HepG2 (cell line): ENCODE data around the gene SLC22A23. TPM values are rescaled to one million over a fixed set of nuclear protein-coding genes. Genes with fewer than 3 reads are reported as not detected.

Source experiments
- ATAC-seq: fragments of 200-7000 bp; cut with Tn5 transposase; 3 replicates; pipeline ENCODE4 v1.9.1; 2020; ENCODE audit warnings: mild to moderate bottlenecking, moderate library complexity
- BruUV-seq: library from RNA; stranded (reverse); fragments of 400-500 nt; replicated peaks from 2 replicates; lab custom pipeline; 2021; lab: Mats Ljungman, UMichigan
- CTCF ChIA-PET: fragments of 300-600 bp; formaldehyde crosslinking; extraction: SDS; loops from one replicate; lab custom pipeline; 2021; ENCODE audit warnings: low total read pairs, inconsistent platforms, low intra/inter-chr PET ratio; lab: Yijun Ruan, JAX
- POLR2A ChIA-PET: fragments of 350-600 bp; sonication (Branson Sonifier 250); formaldehyde crosslinking; loops from one replicate; lab custom pipeline; 2020; ENCODE audit warnings: antibody characterized with exemption, inconsistent platforms; lab: Yijun Ruan, JAX
- DNase-seq: peaks from one replicate; pipeline ENCODE4 v3.0.0-alpha.2; 2015; ENCODE audit warnings: low spot score
- FAIRE-seq: peaks from 3 replicates; lab custom pipeline; 2011; peaks lifted over from hg19 to GRCh38; lab: Jason Lieb, UNC
- H2AFZ ChIP-seq: one replicate; pipeline ENCODE4 v1.6.1; 2011; ENCODE audit warnings: low read length, inconsistent platforms
- H3K27ac ChIP-seq: fragments of 300-600 bp; 3 replicates; pipeline ENCODE4 v1.8.0; 2011; ENCODE audit warnings: mixed run types, mild to moderate bottlenecking, mixed read lengths, low read length, inconsistent platforms; ENCODE audit not compliant: insufficient read depth; ENCODE audit errors: extremely low read length
- H3K27me3 ChIP-seq, 2 experiments: fragments of 200-600 bp in 1 of 2; 2 replicates in 1 of 2; 3 replicates in 1 of 2; pipeline versions ENCODE4 v1.6.0 to v1.8.0; 2011; ENCODE audit warnings: low read length in 2 of 2, mild to moderate bottlenecking in 2 of 2, moderate library complexity in 2 of 2, inconsistent platforms in 1 of 2; ENCODE audit not compliant: insufficient read depth in 2 of 2, control insufficient read depth in 1 of 2
- H3K36me3 ChIP-seq, 2 experiments: fragments of 200-600 bp in 1 of 2; replicated peaks in 1 of 2; 2 replicates in 1 of 2; 3 replicates in 1 of 2; pipeline versions ENCODE4 v1.5.1 to v1.8.0; 2011; ENCODE audit warnings: low read length in 2 of 2, inconsistent platforms in 1 of 2; ENCODE audit not compliant: insufficient read depth in 2 of 2, control insufficient read depth in 1 of 2
- H3K4me1 ChIP-seq: 2 replicates; pipeline ENCODE4 v1.5.1; 2012; ENCODE audit warnings: low read length, inconsistent platforms; ENCODE audit not compliant: insufficient read depth
- H3K4me2 ChIP-seq: 2 replicates; pipeline ENCODE4 v1.6.0; 2011; ENCODE audit warnings: low read depth, low read length, inconsistent platforms
- H3K4me3 ChIP-seq, 3 experiments: fragments of 200-600 bp in 1 of 3; sonication (generic), shearing (Covaris generic) in 1 of 3; replicated peaks in 1 of 3; 2 replicates each; pipeline ENCODE4 v1.5.1; 2011 to 2016; ENCODE audit warnings: low read length in 3 of 3, inconsistent platforms in 2 of 3, low read depth in 2 of 3, mild to moderate bottlenecking in 2 of 3, control low read depth in 1 of 3, mixed read lengths in 1 of 3; ENCODE audit not compliant: insufficient read depth in 1 of 3
- H3K79me2 ChIP-seq: one replicate; pipeline ENCODE4 v1.6.1; 2011; ENCODE audit warnings: low read length, inconsistent platforms; ENCODE audit not compliant: insufficient read depth
- H3K9ac ChIP-seq: 2 replicates; pipeline ENCODE4 v1.6.0; 2011; ENCODE audit warnings: mild to moderate bottlenecking, low read depth, low read length, inconsistent platforms; ENCODE audit not compliant: insufficient read depth
- H3K9me3 ChIP-seq: 2 replicates; pipeline ENCODE4 v1.5.1; 2012; ENCODE audit warnings: mild to moderate bottlenecking, low read length
- H4K20me1 ChIP-seq: 2 replicates; pipeline ENCODE4 v1.6.0; 2011; ENCODE audit warnings: inconsistent platforms, mild to moderate bottlenecking, low read length, moderate library complexity; ENCODE audit not compliant: insufficient read depth
- DNMT3B ChIP-seq: conservative IDR thresholded peaks from 2 replicates; pipeline ENCODE4 v1.6.1; 2016; ENCODE audit warnings: missing biosample characterization, control low read depth
- ISX ChIP-seq: sonication (generic); formaldehyde crosslinking; conservative IDR thresholded peaks from 2 replicates; pipeline ENCODE4 v1.5.0; 2020; ENCODE audit warnings: missing genetic modification reagents
- LCORL ChIP-seq, 2 experiments: fragments of 450-650 bp in 1 of 2; sonication (generic) in 1 of 2; formaldehyde crosslinking in 1 of 2; IDR thresholded peaks; 2 replicates each; pipeline versions ENCODE4 v1.5.0 to v1.6.1; 2017 to 2020; ENCODE audit warnings: antibody characterized with exemption in 1 of 2, missing genetic modification reagents in 1 of 2
- MZF1 ChIP-seq: sonication (generic); formaldehyde crosslinking; IDR thresholded peaks from 2 replicates; pipeline ENCODE4 v1.8.1; 2023; ENCODE audit warnings: mild to moderate bottlenecking, missing genetic modification reagents, borderline replicate concordance
- NFYC ChIP-seq: IDR thresholded peaks from 2 replicates; pipeline ENCODE4 v1.6.1; 2016; ENCODE audit warnings: missing genetic modification reagents, missing compliant biosample characterization
- PAWR ChIP-seq: sonication (generic); formaldehyde crosslinking; IDR thresholded peaks from 2 replicates; pipeline ENCODE4 v1.4.0; 2020; ENCODE audit warnings: missing genetic modification reagents, mild to moderate bottlenecking, borderline replicate concordance
- POLR2AphosphoS2 ChIP-seq: IDR thresholded peaks from 2 replicates; pipeline ENCODE4 v1.6.1; 2011; ENCODE audit warnings: low read depth, low read length, improper control_type of control experiment
- SMYD3 ChIP-seq: sonication (generic); formaldehyde crosslinking; IDR thresholded peaks from 2 replicates; pipeline ENCODE4 v1.8.1; 2023; ENCODE audit warnings: mild to moderate bottlenecking, missing genetic modification reagents
- TEAD2 ChIP-seq: sonication (generic); formaldehyde crosslinking; IDR thresholded peaks from 2 replicates; pipeline ENCODE4 v1.9.0; 2021; ENCODE audit warnings: missing genetic modification reagents
- U2AF1 ChIP-seq: fragments of 200-400 bp; formaldehyde crosslinking; optimal IDR thresholded peaks from 2 replicates; pipeline ENCODE3; 2017; ENCODE audit warnings: mild to moderate bottlenecking, low read depth, low read length
- ZFP41 ChIP-seq: sonication (generic); formaldehyde crosslinking; IDR thresholded peaks from 2 replicates; pipeline ENCODE4 v1.4.0; 2020; ENCODE audit warnings: mild to moderate bottlenecking, missing genetic modification reagents, borderline replicate concordance
- ZNF614 ChIP-seq: IDR thresholded peaks from 2 replicates; pipeline ENCODE4 v1.6.1; 2018; ENCODE audit warnings: missing biosample characterization, missing genetic modification reagents, inconsistent platforms, borderline replicate concordance
- ZNF780A ChIP-seq: sonication (generic); formaldehyde crosslinking; IDR thresholded peaks from 2 replicates; pipeline ENCODE4 v1.8.0; 2022; ENCODE audit warnings: mild to moderate bottlenecking, missing genetic modification reagents, moderate library complexity
- WGBS: methylation state at CpG from one replicate; pipeline ENCODE4 v1.1.6; 2017; ENCODE audit warnings: low lambda C conversion rate; 5-methylcytosine and 5-hydroxymethylcytosine counted together
- in situ Hi-C: cut with HindIII; loops from 2 replicates; pipeline ENCODE4 v1.10.0; 2017; ENCODE audit warnings: low pct_unique_long_range_greater_than_20kb; ENCODE audit not compliant: extremely low pct_ligation_motif_present
- intact Hi-C: fragments of 100-400 bp; cut with micrococcal nuclease; formaldehyde crosslinking; loops from one replicate; pipeline ENCODE4 v1.10.0; 2022; ENCODE audit not compliant: unreplicated experiment
- polyA plus RNA-seq, 8 experiments: library from polyadenylated mRNA; depleted of rRNA in 3 of 8; stranded (reverse) in 7 of 8; unstranded in 1 of 8; fragments of >200 nt; fragmentation: Illumina TruSeq in 4 of 8; extraction: Trizol in 4 of 8; gene quantifications; 2 replicates each; pipeline versions ENCODE4 v1.2.1 to v1.2.3, GENCODE V29; 2011 to 2016; ENCODE audit warnings: low read depth in 4 of 8, missing spikeins in 1 of 8, mixed read lengths in 1 of 8; ENCODE audit not compliant: insufficient read depth in 1 of 8
- total RNA-seq, 5 experiments: library from RNA; depleted of rRNA; stranded (reverse); fragments of >200 nt; fragmentation: Illumina TruSeq; extraction: Trizol; gene quantifications; 2 replicates each; pipeline ENCODE4 v1.2.3, GENCODE V29; 2016; ENCODE audit warnings: low read depth in 1 of 5
- TF ChIP-seq, protein P1 (sequence below): sonication (generic); formaldehyde crosslinking; conservative IDR thresholded peaks from 2 replicates; pipeline ENCODE4 v1.8.0; 2022; ENCODE audit warnings: mild to moderate bottlenecking, moderate library complexity, missing genetic modification reagents
- TF ChIP-seq, protein P2 (sequence below): sonication (generic); formaldehyde crosslinking; IDR thresholded peaks from 2 replicates; pipeline ENCODE4 v1.5.1; 2020; ENCODE audit warnings: missing genetic modification reagents, mild to moderate bottlenecking, borderline replicate concordance

SLC22A23 gene
- total and polyA plus RNA-seq, 2 of the 13 experiments (the other 11 are each of a cell fraction or from before 2014, with no cell fraction given) = 11.8 to 17.5 TPM

DNA sequence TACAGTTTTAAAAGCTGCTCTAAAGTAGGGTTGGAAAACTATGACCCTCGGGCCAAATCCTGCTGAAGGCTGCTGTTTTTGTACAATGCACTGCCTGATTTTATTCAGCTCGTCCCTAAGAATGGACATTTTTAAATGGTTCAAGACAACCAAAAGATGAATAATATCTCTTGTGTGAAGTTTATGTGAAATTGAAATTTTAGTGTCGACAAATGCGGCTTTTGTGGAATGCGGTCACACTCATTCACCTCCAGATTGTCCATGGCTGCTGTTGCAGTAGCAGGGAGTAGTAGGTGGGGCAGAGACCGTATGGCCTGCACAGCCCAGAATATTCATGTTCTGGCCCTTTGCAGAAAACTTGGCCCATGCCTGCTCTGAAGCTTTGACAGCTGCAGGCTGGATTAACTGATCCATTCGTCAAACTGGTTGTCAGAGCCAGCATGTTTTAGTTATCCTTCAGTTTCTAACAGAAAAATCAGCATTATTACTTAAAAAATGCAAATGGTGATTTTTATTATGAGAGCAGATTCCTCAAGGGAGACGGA lies 106.5 kb downstream of the SLC22A23 start:
- Histone ChIP-seq H3K36me3 (peaks cover 16 to 40% of the 10 kb centered on the region in 2 experiments), H3K4me3 (no peak overlapping the region), H3K9me3 (no peaks in the 10 kb centered on the region), H3K4me2 (no peak overlapping the region), H3K27ac (no peak overlapping the region), H2AFZ (no peak overlapping the region), H4K20me1 (no peaks in the 10 kb centered on the region), H3K4me1 (peaks cover 33% of the 10 kb centered on the region), H3K79me2 (peaks cover 41% of the 10 kb centered on the region), H3K27me3 (no peaks in the 10 kb centered on the region), H3K9ac (no peak overlapping the region)
- intact Hi-C loops = no loop called here
- ChIA-PET CTCF (no interaction called here), POLR2A (no interaction called here)
- DNase-seq (no peak), FAIRE-seq (no peak), ATAC-seq (no peak)
- no TSS peak for BruUV-seq
- TF ChIP-seq NFYC (CRISPR knock-in tag) = no peak
- no peak for TF ChIP-seq ZNF614 (CRISPR knock-in tag)
- TF ChIP-seq U2AF1 = no peak
- no peak for TF ChIP-seq SMYD3
- TF ChIP-seq ZNF780A (CRISPR knock-in tag) = no peak
- no peak for TF ChIP-seq LCORL (IDR thresholded peaks at IDR 0.05)
- no peak for TF ChIP-seq LCORL (CRISPR knock-in tag; IDR thresholded peaks at IDR 0.05)
- TF ChIP-seq, protein P1, sequence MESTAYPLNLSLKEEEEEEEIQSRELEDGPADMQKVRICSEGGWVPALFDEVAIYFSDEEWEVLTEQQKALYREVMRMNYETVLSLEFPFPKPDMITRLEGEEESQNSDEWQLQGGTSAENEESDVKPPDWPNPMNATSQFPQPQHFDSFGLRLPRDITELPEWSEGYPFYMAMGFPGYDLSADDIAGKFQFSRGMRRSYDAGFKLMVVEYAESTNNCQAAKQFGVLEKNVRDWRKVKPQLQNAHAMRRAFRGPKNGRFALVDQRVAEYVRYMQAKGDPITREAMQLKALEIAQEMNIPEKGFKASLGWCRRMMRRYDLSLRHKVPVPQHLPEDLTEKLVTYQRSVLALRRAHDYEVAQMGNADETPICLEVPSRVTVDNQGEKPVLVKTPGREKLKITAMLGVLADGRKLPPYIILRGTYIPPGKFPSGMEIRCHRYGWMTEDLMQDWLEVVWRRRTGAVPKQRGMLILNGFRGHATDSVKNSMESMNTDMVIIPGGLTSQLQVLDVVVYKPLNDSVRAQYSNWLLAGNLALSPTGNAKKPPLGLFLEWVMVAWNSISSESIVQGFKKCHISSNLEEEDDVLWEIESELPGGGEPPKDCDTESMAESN = no peak
- TF ChIP-seq TEAD2 (CRISPR knock-in tag) = no peak
- TF ChIP-seq ZFP41 = no peak
- no peak for TF ChIP-seq MZF1 (CRISPR knock-in tag)
- no peak for TF ChIP-seq ISX (CRISPR knock-in tag)
- no peak for TF ChIP-seq DNMT3B (CRISPR knock-in tag)
- TF ChIP-seq, protein P2, sequence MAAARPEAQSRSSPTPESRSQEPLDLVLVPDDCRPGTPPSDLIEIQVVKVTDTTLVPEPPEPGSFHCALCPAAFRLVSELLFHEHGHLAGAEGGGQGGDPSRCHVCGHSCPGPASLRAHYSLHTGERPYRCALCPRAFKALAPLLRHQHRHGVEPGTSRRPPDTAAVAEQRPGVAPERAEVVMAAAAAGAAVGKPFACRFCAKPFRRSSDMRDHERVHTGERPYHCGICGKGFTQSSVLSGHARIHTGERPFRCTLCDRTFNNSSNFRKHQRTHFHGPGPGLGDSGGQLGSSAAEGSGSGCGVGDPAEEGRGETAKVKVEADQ (CRISPR knock-in tag) = no peak
- TF ChIP-seq PAWR (CRISPR knock-in tag) = no peak
- no peak for TF ChIP-seq POLR2AphosphoS2
- in situ Hi-C loops = no loop called here
- 88% methylated on average over 8 of the region's 8 CpGs for whole genome bisulfite sequencing
